Fibroblast of skin of abdomen (primary cell): ENCODE results near the gene PDE8A.

Experiments used
- DNase-seq: peaks from one replicate; pipeline ENCODE4 v3.0.0-alpha.2; 2013

Gene PDE8A

GRCh38 chr15:85091990-85092389 is 110.3 kb downstream of the PDE8A start:
- no peak for DNase-seq

DNA sequence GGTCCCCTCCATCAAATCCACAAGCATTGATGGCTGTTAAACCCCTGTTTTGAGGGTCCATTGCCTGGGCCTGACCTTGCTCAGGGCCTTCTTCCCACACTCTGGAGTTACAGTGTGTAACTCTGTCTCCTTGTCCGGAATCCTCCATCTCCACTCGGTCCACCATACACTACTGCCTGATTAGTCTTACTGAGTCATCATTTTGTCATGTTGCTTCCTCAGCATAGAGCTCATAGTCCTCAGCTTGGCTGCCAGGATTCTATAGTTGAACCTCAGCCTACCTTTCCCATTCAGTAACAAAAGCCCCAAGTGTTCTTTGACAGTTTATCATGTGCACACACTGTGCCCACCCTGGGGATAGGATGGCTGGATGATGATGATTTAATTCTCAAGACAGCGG is 113.0 kb downstream of the PDE8A start:
- DNase-seq = peak; percentile 47

DNA sequence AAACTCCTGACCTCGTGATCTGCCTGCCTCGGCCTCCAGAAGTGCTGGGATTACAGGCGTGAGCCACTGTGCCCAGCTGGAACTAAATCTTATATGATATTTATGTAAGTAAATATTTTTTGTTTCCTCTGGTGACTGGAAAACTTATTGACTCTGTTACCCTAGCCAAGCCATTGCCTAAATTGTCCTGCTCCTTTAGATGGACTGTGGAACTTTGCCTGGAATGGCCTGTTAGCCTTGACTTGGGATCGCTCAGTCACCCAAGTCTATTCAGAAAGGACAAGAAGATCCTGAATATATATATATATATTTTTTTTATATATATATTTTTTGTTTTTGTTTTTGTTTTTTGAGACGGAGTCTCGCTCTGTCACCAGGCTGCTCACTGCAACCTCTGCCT is 113.9 kb downstream of the PDE8A start:
- no peak for DNase-seq

DNA sequence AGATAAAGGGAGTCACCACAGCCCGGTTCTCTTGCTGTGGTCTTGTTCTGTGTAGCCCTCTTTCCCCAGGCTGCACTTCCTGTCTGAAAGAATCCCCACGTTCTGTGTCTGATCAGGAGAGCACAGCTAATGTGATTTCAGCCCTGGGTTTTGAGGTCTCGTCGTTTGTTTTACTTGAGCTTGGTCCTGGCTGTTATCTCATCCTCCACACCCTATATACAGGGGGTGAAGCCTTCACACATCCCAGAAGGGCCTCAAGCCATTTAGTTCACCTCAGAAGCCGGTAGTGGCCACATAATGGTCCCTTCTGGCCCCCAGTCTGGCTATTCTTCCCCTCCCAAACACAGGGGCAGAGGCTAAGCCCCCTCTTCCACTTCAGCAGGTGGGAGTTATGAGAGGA is 115.6 kb downstream of the PDE8A start:
- DNase-seq = no peak

DNA sequence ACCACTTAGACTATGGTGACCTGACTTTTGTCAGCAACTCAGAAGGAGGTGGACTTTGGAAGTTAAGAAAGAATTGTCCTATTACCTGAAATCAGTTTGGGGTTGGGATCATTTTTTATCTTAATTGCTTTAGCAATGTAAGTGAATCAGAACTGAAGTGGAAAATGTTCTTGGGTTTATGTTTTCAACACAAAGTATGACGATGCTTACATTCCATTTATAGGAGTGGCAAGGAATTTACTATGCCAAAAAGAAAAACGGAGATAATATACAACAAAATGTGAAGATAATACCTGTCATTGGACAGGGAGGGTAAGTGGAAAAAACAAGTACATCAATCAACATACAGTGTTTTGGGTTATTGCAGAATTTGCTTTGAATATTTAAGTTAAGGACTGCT is 116.1 kb downstream of the PDE8A start:
- no peak for DNase-seq

DNA sequence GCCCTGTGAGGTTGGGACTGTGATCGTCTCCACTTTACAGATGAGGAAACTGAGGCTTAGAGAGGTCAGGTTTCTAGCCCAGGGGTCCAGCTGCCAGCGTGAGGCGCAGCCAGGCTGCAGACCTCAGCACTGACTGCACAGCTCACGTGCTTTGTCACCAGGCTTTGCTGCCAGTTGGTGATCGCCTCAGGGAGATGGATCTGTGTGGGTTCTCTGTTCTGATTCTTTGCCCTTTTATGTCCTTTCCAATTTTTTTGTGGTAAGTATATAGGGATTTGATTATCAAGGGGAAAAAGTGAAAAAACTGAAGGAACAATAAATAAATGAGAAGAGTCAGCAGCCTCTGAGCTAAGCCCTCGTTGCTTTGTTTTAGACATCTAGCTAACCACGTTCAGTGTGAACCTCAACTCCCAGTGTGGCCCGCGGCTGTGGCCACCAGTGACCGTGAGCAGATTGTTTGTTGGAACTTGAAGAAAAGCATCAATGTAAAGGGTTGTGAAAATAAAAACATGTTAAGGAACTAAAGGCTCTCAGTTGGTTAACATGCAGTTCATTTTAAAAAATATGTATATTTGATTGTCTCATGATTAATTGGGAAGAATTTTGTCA is 117.6 kb downstream of the PDE8A start:
- no peak for DNase-seq

GRCh38 chr15:85100186-85100937 is 118.7 kb downstream of the PDE8A start:
- DNase-seq = no peak

- no peak for DNase-seq
Measured at GRCh38 chr15:85104584-85104983, 122.9 kb downstream of the PDE8A start.

DNA sequence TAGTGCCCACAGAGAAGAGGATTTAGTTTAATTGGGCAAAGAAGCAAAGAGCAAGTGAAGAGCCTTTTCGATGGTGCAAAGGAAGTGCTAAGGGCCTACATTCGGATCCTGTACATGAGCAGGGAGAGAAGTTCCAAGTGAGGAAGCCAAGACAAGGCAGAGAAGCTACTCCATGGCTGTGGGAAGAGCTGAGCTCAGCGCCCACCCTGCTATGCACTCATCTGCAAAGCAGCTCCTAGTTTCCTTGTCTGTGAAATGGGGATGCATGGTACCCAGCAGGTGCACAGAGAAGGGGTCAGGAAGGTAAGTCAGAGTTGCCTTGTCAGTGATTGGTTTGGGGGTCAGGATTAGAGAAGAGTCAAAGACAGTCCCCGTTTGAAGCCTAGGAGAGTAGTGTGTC is 126.5 kb downstream of the PDE8A start:
- DNase-seq = no peak

GRCh38 chr15:85109333-85109732 is 127.7 kb downstream of the PDE8A start:
- no peak for DNase-seq

- DNase-seq = no peak
Measured at GRCh38 chr15:85112997-85113396, 131.3 kb downstream of the PDE8A start.

DNA sequence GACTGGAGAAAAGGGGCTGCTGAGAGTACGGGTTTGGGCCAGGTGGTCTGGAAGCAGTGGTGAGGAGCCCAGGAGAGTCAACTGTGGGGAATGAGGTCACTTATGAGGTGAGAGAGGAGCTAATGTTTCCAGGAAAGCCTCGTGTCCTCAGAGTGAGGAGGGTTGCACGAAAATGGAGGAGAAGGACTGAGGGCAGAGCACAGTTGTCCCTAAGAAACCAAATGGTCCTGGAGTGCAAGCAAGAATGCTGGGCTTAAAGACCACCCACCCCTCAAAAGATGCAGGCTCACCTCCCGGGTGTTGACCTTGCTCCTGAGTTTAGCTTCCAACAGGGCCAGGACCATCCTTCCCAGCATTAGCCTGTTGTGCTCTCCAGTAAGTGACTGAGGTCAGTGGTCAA is 133.2 kb downstream of the PDE8A start:
- DNase-seq = no peak

DNA sequence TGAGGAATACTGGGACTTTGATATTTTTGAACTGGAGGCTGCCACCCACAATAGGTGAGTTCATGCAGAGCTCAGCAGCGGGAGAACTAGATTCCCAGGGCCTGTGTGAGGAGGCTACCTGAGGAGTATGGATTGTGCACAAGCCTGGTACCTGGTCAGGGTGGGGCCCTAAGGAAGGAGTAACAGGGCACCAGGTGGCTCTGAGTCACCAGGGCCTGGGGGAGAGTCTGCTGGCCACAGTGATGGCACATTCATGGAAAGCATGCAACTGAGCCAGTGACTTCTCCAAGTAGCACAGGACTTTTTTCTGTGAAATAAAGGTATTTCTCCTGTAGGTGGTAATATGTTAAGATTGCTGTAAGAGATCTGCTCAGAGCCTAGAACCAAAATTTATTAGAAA is 134.4 kb downstream of the PDE8A start:
- DNase-seq = no peak

DNA sequence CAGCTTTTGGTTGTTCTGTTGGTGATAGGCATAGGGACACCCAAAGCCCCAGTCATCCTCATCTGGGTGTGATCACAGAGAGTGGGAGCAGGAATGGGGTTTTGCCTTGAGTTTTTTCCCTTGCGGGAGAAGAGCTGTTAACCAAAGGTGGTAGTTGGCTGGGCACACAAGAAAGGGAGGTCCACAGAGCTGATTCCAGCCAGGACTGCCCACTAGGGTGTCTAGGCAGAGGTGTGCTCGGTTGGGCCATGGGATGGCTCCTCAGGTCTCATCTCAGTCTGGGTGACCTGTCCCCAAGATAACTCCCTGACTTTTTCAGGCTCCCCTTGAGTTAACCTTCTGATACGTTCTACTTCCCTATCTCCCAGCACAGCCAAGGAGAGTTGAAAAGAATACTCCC is 134.8 kb downstream of the PDE8A start:
- no peak for DNase-seq

DNA sequence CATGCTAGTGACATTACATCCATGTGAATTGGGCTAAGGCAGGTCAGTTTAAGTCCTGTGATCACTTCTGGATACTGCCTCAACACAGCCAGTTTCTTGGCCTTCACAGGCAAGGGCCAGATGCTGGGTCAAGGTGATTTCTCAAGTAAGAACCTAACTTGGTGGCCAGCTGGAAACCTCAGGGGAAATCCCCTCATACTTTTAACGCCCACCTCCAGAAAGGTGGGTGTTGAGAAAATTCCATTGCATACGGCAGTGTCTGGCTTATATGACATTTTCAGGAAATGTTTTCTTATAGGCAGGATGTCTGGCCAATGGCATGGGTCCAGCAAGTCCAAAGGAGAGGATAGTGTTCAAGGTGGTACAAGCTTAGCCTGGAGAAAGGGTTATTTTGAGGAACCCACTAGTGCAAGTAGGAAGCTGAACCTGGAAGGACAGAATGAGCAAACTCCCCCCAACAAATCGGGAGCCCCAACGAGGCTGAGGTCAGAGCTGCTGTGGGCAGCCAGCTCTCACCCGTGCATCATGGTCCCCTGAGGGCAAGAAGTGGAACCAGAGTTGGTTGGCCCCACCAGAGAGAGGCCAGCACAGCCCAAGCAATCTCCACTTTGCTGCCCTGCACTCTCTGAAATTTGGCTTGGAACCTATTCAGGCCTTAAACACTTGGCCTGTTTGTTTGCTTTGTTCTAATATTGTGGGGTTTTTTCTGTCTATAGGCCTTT is 135.4 kb downstream of the PDE8A start:
- no peak for DNase-seq

DNA sequence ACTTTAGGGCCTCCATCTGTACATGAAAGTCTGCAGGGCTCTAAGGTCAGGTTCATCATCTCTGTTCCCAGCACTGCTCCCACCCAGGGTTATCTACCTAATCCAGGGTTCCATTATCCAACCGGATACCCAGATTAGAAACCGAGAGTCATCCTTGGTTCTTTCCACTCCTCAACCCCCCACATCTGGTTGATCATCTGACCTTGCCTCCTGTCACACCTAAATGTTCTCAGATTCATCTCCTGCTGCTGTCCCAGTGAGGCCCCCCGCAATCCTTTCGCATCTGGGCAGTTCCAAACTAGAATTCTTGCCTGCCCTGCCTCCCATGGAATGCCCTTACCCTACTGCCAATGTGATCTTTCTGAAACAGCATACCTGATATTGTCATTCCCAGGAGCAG is 136.5 kb downstream of the PDE8A start:
- DNase-seq = no peak

DNA sequence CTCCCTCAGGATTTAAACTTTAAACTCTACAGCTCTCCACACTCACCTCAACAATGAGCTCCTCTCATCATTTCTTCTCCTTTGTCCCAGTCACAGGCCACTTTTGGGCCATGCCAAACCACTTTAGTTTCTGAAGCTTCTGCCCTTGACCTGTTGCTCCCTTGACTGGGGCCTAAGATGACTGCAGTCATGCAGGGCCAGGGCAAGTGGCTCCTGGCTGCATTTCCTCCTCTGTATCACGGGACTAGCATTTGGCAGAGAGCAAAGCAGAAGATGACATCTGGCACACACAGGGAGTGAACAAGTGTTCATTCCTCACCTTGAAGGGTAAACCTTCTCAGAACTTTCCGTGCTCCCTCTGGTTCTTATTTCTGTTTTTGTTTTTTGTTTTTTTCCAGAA is 136.9 kb downstream of the PDE8A start:
- no peak for DNase-seq

DNA sequence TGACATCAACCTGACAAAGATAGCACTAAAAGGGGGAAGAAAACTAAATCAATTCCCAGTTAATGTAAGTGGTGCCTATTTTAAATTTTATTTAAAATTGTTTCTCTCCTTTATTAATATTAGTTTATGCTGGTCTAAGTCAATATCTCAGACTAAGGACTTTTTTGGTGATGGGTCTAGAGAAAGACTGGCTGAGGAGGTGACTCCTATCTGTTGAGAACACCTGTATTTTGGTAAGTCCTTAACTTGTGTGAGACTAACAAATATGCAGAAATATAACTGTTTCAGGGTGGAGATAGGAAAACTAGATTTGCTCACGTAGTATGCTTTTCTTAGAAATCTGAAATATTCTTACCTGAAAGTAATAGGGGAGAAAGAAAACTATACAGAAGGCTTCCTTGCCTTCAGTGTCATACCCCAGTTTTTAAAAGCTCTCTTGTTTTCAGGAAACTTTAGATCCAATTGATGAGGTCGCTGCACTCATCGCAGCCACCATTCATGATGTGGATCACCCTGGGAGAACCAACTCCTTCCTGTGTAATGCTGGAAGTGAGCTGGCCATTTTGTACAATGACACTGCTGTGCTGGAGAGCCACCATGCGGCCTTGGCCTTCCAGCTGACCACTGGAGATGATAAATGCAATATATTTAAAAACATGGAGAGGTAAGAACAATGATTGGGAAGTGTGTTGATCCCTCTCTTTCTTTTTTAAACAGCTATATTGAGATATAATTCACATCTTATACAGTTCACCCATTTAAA is 138.9 kb downstream of the PDE8A start:
- DNase-seq = no peak

- no peak for DNase-seq
Measured at GRCh38 chr15:85124173-85124572, 142.5 kb downstream of the PDE8A start.

DNA sequence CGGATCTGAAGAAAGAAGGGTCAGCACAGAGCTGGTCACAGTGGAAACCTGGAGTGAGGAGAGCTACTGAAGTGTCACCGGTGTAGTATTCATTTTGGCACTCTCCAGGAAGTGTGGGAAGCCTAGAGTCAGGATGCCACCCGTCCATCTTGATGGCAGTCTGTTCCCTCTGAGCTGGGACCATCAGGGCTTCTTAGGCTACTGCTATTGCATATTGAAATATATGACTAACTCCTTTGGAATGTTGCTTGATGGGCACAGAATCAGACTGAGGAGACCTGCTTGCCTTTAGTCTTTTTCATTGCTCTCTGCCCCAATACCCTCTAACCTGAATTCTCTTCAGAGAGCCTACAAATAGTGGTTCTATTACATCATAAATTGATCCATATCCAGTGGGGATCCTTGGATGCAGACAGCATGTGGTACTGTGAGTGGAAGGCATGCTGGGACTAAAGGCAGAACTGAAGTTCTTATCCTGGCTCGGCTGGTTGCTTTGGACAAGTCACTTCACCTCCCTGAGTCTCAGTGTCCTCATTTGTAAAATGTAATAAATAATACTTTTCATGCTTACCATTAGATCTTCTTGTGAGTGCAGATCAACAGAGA is 143.5 kb downstream of the PDE8A start:
- peak; percentile 40 for DNase-seq

GRCh38 chr15:85128621-85129020 is 147.0 kb downstream of the PDE8A start:
- peak; percentile 21 for DNase-seq

- DNase-seq = no peak
Measured at GRCh38 chr15:85129881-85130280, 148.2 kb downstream of the PDE8A start.

- no peak for DNase-seq
Measured at GRCh38 chr15:85131915-85132314, 150.3 kb downstream of the PDE8A start.
